HG02943 (cell line): Measurements from ENCODE around the gene EHMT1.

Experiments
- ATAC-seq: cut with Tn5 transposase; IDR thresholded peaks from one replicate; pipeline ENCODE4 v1.9.1; 2021; ENCODE audit warnings: mild to moderate bottlenecking, low read depth, moderate library complexity; ENCODE audit not compliant: unreplicated experiment

EHMT1 gene

DNA sequence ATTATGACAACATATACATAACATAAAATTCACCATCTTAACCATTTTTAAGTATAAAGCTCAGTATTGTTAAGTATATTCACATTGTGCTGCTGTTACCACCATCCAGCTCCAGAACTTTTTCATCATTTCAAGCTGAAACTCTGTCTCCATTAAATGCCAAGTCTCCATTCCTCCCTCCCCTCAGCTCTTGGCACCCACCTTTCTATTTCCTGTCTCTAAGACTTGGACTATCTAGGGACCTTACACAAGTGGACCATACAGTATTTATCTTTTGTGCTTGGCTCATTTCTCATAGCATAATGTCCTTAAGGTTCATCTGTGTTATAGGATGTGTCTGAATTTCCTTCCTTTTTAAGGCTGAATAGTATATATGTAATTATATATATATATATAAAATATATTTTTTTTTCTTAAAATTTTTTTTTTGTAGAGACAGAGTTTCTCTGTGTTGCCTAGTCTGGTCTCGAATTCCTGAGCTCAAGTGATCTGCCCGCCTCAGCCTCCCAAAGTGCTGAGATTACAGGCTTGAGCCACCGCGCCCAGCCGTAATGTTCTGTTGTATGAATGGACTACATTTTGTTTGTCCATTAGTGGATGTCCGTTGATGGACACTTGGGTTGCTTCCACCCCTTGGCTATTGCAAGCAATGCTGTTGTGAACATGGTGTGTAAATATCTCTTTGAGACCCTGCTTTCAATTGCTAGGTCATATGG lies 72.3 kb downstream of the EHMT1 start:
- no peak for ATAC-seq

DNA sequence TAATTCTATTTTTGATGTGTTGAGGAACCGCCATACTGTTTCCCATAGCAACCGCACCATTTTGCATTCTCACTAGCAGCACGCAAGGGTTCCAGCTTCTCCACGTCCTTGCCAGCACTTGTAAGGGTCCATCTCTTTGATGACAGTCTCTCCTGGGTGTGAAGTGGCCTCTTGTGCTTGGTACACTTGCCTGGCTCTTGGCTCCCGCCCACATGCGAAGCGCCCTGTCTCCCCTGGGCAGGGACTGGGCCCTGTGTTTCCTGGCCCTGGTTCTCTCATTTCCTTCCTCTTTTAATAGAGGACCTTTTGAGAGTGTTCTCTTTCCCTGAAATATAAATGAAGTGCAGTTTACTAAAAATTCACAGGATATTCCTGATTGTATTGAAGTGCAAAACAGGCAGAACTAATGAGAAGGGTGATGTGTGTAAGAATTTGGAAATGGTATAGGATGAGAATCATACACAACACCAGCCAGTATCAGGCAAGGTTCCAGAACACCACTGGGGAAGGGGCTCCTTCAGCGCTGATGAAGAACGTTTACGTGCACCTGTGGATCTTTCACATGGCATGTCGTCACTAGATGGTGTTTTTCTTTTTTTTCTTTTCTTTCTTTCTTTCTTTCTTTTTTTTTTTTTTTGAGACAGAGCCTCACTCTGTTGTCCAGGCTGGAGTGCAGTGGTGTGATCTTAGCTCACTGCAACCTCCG lies 73.0 kb downstream of the EHMT1 start:
- ATAC-seq, result no peak

DNA sequence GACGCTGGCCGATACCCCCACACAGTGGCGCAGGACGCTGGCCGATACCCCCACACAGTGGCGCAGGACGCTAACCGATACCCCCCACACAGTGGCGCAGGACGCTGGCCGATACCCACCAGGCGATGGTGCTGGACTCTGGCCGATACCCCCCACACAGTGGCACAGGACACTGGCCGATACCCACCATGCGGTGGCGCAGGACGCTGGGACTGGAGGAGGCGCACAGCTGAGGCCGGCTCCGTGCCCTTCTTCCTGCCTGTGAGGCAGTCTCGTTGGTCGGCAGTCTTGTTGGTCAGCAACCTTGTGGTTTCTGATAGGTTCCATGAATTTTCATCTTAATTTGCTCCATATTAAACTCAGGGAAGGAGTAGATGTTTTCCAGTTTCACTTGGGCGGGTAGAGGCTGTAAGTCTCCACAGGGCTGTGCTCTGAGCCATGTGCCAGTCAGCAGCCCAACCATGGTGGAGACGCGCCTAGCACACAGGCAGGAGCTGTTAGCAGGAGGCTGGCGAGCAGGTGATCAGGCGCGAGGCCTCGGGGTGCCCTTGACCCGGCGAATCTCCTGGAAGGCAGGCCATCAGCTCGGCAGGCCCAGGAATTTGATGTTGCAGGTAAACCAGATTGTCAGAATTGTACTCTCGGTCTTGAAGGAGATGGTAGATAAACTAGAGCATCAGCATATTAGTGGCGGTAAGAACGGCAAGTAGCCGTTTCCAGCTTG lies 75.6 kb downstream of the EHMT1 start:
- no peak for ATAC-seq

DNA sequence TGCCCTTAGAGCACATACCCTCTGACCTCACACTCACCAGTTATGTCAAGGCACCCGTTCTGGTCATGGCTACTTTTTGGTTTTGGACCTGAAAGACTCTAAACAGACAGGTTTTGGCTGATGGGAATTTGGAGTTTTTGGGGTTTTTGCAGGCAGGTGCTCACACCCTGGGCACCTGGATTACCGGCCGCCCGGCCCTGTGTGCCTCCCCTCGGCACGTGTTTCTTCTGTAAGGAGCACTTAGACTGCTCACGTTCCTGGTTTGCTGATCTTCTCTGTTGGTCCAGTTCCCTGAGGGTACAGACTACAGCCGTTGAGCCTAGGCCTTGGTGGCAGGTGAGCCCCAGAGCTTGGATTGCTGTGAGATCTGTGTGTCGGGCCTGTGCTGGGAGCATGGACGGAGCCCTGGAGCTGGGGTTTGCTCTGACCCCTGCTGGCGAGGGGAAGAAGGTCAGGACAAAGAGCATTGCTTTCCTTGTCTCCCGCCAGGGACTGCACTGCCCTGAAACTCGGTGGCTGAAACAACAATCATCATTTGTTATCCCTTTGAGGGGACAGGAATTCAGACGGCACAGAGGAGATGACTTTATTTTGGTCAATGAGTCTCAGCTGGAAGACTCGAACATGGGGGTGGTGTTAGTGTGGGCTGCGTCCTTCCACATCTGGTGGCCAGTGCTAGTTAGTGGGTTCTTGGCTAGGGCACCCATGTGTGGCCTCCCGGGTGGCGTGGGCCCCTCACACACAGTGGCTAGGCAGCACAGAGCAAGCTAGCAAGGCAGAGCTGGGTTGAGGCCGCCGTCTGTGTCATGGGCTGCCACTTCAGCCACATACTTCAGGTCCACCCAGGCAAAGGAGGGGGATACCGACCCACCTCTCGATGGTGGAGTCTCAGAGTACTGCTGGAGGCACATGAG lies 76.4 kb downstream of the EHMT1 start:
- no peak for ATAC-seq

DNA sequence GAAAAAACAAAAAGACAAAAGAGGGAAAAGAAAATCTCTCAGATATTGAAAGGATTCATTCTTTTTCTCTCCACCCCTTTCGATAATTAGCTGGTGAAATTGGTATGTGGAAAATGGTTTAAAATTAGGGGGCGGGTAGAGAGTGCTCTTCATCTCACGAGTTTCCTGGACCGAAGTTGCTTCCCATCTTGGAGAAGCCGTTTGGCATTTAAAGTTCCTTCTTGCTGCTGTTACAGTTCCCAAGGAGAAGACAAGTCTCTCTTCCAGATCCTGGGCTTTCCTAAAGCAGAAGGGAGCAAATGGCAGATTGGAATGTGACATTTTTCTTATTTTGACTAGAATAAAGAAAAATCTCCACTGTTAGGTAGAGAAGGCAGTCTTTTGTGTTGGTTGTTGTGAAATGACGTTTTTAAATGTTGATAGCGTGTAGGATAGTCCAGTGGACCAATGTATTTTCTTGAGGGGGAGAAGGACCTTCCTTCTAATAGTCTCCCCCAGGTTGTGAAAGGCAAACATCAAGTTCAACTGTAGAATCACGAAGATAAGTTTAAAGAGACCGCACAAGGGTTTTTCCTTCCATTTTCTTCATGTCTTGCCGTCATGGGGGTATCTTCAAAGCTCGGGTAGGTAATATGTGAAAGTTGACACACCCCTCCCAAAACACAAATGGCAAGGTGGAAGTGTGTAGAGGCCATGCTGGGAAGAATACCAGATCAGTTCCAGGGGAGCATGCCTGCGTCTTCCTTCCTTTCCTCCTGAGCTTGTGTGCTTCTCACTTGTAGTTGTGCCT lies 77.5 kb downstream of the EHMT1 start:
- ATAC-seq, result no peak

DNA sequence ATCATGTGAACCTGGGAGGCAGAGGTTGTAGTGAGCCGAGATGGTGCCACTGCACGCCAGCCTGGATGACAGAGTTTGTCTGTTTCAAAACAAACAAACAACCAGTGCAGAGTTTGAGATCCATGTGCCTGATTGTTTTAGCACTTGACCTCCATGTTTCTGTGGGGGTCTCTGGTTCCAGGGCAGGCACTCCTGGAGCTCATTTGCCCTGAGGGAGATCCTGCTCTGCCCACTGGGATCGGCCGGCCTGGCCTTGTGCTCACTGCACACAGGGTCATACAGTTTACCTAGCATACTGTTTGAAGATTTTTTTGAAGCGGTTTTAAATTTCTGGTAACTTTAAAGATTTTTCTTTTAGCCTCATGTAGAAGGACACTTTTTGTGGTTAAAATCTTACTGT lies 78.4 kb downstream of the EHMT1 start:
- no peak for ATAC-seq

DNA sequence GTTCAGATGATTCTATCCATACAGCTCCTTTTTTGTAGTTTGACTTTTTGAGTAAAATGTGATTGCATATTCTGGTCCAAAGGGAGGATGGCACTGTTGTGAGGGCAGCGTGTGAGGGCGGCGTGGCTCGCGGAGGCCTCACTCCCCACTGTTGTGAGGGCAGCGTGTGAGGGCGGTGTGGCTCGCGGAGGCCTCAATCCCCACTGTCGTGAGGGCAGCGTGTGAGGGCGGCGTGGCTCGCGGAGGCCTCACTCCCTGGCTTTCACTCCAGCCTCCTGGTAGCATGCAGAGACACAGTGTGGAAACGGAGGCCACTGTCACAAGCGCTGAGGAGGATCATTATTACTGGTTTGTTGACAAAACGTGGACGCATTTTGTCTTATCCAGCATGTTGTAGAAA lies 79.0 kb downstream of the EHMT1 start:
- no peak for ATAC-seq

DNA sequence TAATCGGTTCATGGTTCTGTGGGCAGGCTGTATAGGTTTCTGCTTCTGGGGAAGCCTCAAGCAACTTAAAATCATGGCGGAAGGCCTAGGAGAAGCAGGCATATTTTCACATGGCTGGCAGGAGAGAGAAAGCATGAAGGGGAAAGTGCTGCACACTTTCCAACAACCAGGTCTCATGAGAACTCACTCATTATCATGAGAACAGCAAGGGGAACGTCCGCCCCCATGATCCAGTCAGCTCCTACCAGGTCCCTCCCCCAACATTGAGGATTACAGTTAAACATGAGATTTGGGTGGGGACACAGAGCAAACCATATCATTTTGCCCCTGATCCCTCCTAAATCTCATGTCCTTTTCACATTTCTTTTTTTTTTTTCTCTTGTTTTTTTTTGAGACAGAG lies 82.1 kb downstream of the EHMT1 start:
- ATAC-seq, result no peak

DNA sequence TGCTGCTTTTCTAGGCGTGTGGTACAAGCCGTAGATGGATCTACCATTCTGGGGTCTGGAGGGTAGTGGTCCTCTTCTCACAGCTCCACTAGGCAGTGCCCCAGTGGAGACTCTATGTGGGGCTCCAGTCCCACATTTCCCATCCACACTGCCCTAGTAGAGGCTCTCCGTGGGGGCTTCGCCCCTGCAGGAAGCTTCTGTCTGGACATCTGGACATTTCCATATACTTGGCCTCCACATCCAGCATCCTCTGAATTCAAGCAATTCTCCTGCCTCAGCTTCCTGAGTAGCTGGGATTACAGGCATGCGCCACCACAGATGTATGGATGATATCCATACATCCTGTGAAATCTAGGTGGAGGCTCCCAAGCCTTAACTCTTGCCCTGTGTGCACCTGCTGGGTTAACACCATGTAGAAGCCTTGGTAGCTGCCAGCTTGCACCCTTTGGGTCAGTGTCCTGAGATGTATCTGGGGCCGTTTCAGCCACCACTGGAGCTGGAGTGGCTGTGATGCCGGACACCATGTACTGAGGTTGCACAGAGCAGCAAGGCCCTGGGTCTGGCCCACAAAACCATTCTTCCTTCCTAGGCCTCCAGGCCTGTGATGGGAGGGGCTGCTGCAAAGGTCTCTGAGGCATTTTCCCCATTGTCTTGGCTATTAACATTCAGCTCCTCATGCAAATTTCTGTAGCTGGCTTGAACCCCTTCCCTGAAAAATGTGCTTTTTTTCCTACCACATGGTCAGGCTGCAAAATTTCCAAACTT lies 84.0 kb downstream of the EHMT1 start:
- ATAC-seq, result no peak

DNA sequence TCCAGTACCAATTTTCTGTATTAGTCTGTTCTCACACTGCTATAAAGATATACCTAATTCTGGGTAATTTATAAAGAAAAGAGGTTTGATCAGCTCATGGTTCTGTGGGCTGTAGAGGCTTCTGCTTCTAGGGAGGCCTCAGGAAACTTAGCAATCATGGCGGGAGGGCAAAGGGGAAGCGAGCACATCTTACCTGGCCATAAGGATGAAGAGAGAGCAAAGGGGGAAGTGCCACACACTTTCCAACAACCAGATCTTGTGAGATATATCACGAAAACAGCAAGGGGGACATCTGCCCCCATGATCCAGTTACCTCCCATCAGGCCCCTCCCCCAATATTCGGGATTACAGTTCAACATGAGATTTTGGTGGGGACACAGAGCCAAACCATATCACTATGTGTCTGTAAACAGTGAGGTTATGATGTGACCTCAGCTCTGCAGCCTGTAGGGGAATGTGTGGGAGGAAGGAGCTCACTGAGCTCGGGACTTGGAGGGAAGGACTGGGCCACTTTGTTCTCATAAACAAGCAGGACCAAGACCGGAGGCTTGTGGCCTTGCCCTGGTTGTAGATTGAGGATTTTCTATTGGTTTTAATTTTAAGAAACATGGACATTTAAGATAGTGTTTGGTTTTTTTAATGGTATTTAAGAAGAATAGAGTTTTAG lies 85.2 kb downstream of the EHMT1 start:
- ATAC-seq, result no peak

DNA sequence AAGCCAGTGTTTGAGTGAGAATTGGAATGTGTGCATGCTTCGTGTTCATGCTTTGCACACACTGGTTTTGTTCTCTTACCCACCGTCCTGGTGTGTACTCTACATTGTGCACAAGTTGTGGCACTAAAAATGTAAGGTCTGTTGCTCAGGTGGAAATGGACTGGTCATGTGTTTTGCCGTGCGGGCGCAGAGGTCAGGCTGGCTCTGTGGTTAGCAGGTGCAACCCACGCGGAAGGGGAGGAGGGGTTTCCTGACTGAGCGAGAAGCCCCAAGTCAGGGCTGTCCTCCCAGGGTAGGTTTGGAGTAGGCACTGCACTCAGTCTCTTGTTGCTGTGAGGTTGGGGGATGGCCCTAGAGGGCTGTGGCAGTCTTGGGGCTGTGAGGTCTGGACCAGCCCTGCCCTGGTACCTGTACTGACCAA lies 86.6 kb downstream of the EHMT1 start:
- ATAC-seq, result no peak

DNA sequence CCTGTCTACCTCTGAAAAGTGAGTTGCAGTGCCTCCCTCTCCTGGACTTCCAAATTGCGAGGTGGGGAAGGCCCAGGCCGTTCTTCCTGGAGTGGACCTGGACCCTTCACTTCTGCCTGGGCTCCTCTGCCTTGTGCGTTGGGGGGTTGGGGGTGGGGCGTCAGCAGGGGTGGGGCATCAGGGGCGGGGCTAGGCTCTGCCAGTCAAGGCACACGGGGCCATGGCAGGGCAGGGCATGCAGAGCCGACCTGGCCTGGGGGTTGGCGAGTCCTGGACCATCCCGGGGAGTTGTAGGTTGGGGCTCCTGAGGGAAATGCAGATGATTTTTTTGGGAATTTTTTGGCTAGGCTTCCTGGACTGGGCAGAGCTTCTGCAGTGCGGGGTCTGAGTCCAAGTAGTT lies 87.1 kb downstream of the EHMT1 start:
- ATAC-seq, result no peak

DNA sequence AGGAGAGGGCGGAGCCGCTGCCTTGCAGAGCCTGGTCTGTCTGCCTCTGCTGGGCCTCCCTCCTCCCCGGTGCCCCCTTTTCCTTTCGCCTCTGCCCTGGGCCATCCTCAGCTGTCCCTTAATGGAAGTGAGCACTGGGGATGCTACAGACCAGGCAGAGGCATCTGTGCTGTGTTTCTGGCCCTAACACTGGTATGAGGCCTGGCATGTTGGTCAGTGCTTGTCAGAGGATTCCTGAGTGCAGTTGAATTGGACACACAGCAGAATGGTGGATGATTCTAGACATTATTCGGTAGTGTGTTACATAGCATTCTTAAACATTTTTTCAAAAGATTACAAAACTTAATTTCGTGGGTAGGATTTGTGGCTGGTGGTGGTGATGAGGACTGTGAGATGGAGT lies 88.6 kb downstream of the EHMT1 start:
- no peak for ATAC-seq

DNA sequence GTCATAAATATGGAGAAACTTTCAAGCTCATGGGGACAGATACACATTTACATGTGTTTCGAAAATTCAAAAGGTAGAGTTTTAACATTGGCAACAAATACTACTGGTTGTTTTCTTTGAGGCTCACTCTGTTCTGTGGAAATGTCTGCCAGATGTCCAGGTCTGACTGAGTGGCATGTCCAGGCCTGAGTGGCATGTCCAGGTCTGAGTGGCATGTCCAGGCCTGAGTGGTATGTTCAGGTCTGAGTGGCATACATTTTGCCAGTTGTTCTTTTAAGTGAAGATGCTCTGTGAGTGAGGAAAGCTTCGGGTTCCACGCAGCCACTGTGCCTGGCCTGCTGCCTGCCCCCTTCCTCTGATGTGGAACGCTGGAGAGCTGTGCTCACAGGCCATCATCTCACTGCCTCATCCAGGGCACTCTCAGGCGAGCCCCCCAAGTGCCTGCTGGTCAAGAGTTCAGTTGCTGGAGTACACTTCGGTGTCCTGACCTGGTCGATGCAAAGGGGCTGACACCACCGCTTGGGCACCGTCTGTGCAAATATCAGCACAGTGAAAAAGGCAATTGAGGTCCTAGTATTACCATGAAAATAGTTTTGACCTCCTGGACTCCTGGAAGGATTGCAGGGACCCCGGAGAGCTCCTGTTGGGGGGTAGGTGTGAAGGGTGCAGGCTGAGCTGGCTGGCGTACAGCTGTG lies 89.9 kb downstream of the EHMT1 start:
- no peak for ATAC-seq

DNA sequence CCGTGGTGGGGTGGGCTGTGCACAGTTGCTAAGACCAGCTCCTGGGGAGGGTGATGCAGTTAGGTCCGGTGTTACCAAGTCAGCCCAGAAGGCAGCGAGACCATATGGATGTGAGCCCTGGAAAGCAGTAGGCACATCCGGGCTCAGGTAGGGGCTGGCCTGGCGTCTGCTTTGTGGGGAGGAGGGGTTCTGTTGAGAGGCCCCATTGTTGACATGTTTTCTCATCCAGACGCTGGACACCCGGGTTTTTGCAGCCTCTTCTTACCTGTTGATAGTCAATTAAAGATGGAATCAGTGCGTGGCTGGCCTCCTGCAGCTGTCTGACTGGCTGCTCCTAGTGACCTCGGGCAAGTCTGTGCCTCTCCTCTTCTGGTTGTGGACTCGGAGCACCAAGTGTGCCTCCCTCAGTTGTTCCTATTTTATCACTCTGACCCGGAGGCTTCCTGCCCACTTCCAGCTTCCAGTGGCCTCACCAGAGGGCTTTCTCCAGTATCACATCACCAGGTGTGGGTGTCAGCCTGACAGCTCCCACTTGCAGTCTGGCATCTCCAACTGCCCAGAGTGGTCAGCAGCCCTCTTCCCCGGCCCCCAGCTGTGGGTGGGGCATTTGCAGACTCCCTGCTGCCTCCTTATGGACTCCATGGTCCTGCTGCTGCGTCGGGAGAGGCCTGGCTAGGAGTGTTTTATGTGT lies 90.8 kb downstream of the EHMT1 start:
- ATAC-seq, result no peak

DNA sequence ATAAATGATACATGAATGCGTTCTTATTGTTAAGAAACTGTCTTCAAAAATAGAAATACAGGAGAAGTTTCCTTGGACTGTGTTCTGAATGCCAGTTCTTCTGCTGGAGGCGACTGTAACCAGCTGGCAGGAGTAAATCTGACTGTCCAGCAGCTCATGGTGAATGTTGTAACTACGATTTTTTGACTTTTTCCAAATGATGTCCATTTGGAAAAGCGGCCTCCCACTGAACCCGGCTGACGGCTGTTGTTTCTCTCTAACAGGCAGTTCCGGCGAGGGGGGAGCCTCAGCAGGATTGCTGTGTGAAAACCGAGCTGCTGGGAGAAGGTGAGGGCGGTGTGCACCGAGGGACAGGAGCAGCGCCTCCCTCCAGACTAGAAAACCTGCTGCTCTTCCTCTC lies 91.9 kb downstream of the EHMT1 start:
- ATAC-seq, result no peak

DNA sequence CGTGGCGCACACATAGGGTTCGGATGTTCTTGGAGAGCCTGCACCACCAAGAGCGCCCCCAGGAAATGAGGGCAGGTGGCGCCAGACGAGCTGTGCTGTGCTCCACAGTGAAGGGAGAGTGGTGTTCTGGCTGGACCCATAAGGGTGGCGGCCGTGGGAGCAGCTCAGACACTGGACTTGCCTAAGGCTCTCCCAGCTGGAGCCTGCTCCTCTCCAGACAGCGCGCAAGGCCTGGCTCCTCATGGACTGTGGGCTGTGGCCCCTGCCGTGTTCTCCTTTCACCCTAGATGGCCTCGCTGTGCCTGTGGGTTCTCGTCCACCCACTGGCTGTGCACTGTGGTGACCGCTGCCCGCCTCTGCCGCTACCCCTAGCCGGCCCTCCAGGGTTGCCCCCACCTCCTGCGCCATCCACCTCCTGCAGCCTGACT lies 92.9 kb downstream of the EHMT1 start:
- no peak for ATAC-seq
